GM18511 (cell line): ENCODE data around the gene ELF1.
"Not testable (repeated sequence)": the region's sequence is repeated elsewhere in the genome, so short reads cannot be mapped to it uniquely, and the experiment has no call there.

Source experiments
- ATAC-seq: cut with Tn5 transposase; IDR thresholded peaks from one replicate; pipeline ENCODE4 v1.9.1; 2021; ENCODE audit warnings: mild to moderate bottlenecking, moderate library complexity; ENCODE audit not compliant: unreplicated experiment

The ELF1 gene

DNA sequence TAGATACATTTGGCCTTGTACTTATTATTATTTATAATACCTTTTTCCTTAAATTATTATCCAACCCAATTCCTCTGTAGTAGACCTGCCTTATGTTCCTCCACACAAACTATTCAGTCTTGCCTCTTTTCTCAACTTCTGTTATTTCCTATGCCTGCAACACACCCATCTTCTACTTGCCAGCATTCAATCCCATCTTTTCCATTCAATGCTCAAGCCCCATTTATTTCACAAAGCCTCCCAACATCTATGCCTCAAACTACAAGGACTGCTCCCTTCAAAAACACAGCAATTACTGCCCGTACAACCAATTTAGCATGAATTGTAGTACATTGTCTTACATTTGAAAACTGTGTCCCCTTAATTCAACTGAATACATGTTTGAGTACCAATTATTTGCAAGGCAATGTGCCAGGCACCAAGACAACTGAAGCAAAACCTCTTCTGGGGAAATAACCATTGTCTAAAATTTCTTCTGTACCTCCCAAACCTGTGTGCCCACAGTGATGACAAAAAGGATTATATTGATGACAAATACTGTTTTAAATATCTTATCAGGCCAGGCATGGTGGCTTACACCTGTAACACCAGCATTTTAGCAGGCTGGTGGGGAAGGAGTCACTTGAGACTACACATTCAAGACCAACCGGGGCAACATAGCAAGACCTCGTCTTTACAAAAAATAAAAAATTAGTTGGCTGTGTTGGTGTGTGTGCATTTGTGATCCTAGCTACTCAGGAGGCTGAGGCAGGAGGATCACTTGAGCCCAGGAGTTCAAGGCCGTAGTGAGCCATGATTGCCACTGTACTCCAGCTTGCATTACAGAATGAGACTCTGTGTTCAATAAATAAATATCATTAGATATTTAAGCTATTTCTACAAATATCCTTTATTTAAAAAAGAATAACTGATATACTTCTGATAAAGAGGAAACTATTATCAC lies 35.1 kb downstream of the ELF1 start:
- ATAC-seq, result no peak

- ATAC-seq, result no peak
Observed at GRCh38 chr13:40983259-40983658, 35.9 kb downstream of the ELF1 start.

- peak; percentile 69 for ATAC-seq
Observed at GRCh38 chr13:40982772-40983171, 36.3 kb downstream of the ELF1 start.

GRCh38 chr13:40981949-40982348 lies 37.2 kb downstream of the ELF1 start:
- no peak for ATAC-seq

GRCh38 chr13:40981361-40981760 lies 37.8 kb downstream of the ELF1 start:
- no peak for ATAC-seq

- no peak for ATAC-seq
Observed at GRCh38 chr13:40980461-40980860, 38.7 kb downstream of the ELF1 start.

DNA sequence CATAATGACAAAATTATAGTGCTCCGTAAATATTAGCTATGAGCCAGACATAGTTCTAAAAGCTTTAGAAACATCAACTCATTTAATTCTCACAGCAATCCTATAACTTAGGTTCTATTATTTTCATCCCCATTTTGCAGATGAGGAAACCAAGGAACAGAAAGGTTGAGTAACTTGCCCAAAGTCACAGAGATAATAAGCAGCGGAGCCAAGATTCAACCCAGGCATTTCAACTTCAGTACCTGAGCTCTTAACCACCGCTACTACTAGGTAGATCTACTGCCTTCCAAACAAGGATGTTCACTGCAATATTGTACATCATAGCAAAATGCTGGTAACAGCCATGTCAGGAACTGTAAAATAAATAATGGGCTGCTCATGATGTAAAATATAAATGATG lies 39.9 kb downstream of the ELF1 start:
- ATAC-seq, result no peak

- not testable (repeated sequence) for ATAC-seq
Observed at GRCh38 chr13:40978109-40978508, 41.0 kb downstream of the ELF1 start.

DNA sequence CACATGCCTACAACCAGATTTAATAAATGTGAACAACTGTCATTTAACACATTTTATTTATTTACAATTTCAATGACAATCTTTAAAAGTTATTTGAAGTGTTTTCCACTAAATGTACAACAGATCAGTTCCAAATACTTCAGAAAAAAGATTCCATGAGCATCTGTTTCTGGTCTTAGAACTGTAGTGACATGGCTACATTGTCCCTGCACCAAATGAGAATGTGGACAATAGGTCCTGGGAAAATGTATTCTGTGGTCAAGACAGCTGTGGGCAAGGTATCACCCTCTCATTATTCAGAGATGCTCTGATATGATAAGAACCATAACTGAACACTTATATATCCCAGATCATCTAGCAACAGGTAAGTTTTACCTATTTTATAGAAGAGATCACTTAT lies 43.7 kb downstream of the ELF1 start:
- no peak for ATAC-seq

DNA sequence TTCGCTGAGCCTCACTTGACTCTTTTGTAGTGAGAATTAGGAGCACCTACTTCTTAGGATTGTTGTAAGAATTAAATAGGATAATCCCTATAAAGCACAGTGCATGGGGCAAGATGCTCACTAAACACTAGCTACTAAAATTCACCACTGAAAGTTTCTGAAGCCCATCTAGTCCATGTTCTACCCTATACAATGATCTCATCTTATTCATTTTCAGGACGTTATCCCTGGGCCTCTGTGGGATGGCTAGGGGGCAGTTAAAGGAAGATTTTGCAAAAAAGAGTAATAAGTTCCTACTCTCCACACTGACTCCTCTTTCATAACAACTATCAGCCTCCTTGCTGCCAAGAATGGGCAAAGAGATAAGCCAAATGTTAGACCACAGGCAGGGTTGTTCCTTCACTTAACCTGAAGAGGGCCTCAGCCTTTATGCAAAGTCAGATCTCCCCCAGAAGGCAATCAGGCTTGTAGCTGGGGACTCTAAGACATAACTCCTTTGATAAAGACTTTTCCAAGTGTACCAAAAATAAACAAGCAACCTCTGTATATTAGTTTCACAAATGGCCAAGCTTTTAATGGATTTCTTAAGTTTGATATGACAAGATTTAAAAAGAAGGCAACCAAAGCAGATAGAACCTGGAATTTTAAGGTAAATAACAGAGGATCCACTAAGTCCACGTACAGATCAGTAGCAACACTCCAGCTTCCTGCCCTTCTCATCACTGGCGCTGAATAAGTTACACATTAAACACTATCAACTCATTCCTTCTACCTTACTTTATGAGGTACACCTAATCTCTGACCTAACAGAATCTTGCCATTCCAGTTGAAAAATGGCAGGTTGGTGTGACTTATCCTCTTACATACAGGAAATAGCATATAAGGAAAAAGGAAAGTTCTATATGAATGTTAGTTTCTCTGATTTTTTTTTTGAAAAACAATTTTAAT lies 44.4 kb downstream of the ELF1 start:
- peak; percentile 77 for ATAC-seq

DNA sequence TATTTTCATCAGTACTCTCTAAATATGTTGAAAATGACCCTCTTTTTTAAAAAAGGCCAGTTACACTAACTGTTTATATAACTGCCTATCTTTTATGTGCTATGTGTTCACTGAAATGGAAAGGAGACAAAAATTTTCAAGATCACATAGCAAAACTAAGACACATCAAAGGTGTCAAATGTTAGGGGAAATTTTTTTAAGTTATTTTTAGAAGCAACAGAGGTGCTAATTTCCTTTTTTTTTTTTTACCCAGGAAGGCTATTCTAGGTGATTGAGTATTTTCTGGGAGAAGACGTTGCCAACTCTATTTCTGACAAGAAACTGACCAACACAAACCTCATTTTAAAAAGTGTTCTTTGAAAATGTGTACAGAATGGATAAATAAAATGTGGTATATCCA lies 45.7 kb downstream of the ELF1 start:
- no peak for ATAC-seq

DNA sequence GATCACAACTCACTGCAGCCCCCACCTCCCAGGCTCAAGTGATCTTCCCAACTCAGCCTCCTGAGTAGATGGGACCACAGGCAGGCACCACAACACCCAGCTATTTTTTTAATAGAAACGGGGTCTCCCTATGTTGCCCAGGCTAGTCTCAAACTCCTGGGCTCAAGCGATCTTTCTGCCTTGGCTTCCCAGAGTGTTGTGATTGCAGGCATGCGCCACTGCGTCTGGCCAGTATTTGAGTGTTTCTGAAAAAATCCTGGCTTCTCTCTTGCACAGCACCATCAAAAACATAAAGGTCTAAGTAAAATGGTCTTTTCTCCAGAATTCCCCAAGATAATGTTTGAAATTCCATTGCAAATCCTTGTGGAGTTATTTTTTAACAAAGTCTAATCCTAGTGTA lies 47.8 kb downstream of the ELF1 start:
- ATAC-seq, result no peak

- no peak for ATAC-seq
Observed at GRCh38 chr13:40970803-40971202, 48.3 kb downstream of the ELF1 start.

DNA sequence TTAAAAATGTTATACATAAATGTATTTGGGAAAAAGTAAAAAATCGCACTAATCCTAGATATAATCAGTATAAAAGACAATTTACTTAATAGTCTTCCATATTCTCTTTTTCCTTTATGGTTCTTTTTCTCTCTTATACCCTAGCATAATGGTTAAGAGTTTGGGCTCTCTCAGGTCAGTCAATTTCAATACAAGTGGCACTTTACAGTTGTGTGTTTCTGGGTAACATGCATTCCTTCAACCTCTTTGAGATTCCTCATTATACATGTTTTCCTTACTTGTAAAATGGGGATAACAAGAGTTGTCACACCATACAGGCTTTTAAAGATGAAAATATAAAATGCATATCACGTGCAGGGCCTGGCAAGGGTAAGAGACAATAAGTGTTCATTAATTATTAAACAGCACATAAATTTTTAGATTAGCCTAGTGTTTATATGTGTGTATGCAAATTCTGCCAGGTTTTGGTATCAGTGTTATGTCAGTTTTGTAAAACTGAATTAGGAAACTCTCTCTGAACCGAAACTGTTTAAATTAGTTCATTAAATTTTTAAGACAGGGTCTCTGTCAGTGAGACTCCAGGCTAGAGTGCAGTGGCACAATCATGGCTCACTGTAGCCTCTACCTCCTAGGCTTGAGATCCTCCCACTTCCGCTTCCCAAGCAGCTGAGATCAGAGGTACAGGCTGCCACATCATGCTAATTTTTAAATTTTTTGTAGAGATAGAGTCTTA lies 49.8 kb downstream of the ELF1 start:
- peak; percentile 82 for ATAC-seq

DNA sequence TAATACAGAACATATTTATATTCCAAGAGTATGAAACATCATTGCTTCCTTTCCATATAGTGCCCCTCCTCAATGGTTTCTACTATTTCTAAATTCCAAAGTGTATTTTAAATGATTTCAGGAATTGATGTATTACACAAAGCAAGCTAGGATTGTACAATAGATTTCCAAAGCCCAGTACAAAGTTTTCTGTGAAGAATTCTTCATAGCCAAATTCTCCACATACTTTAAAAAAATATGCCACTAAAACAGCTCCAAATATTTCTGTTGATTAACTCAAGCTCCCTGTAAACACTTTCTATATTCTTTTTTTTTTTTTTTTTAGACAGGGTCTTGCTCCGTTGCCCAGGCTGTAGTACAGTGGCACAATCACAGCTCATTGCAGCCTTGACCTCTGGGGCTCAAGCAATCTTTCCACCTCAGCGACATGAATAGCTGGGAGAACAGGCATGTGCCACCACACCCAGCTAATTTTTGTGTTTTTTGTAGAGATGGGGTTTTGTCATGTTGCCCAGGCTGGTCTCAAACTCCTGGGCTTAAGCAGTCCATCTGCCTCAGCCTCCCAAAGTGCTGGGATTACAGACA lies 50.6 kb downstream of the ELF1 start:
- no peak for ATAC-seq

GRCh38 chr13:40966298-40966697 lies 52.8 kb downstream of the ELF1 start:
- ATAC-seq, result no peak

- no peak for ATAC-seq
Observed at GRCh38 chr13:40963927-40964326, 55.2 kb downstream of the ELF1 start.

GRCh38 chr13:40961826-40962225 lies 57.3 kb downstream of the ELF1 start:
- ATAC-seq, result no peak

GRCh38 chr13:40961214-40961613 lies 57.9 kb downstream of the ELF1 start:
- ATAC-seq, result peak; percentile 71

DNA sequence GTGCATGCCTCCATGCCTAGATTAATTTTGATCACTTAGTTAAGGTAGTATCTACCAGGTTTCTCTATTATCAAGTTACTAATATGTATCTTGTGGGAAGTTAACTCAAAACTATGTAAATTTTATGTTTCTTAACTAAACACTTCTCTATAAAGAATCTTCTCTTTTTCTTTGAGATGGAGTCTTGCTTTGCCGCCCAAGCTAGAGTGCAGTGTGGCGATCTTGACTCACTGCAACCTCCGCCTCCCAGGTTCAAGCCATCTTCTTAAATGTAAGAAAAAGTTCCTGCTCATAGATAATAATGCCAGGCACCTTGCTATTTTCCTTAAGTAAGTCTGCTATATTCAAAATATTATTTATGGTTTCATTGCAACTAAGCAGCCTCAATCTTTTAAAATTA lies 58.4 kb downstream of the ELF1 start:
- no peak for ATAC-seq

GRCh38 chr13:40958655-40959054 lies 60.5 kb downstream of the ELF1 start:
- no peak for ATAC-seq
